ACC112 (cell line): ENCODE results near the gene RANBP10.
A peak's percentile ranks its signal among the peaks of the same experiment; 100 is the strongest.

ENCODE experiments used
- H2AFZ ChIP-seq: fragments of 200-600 bp; sonication (generic); one replicate; pipeline ENCODE4 v1.6.0; 2017; ENCODE audit warnings: antibody characterized with exemption, low read length; ENCODE audit not compliant: unreplicated experiment
- H3K27ac ChIP-seq: fragments of 200-600 bp; sonication (generic); 2 replicates; pipeline ENCODE4 v1.5.1; 2014; ENCODE audit warnings: low read depth, mild to moderate bottlenecking, antibody characterized with exemption, low read length, moderate library complexity
- H3K27me3 ChIP-seq: fragments of 200-600 bp; sonication (generic); 2 replicates; pipeline ENCODE4 v1.6.1; 2014; ENCODE audit warnings: mild to moderate bottlenecking, antibody characterized with exemption, low read length, moderate library complexity, mixed read lengths; ENCODE audit not compliant: insufficient read depth
- H3K36me3 ChIP-seq: fragments of 200-600 bp; sonication (generic); 2 replicates; pipeline ENCODE4 v1.6.1; 2016; ENCODE audit warnings: mild to moderate bottlenecking, antibody characterized with exemption, low read length, moderate library complexity, mixed read lengths; ENCODE audit not compliant: insufficient read depth
- H3K4me1 ChIP-seq: fragments of 200-600 bp; sonication (generic); one replicate; pipeline ENCODE4 v1.6.1; 2016; ENCODE audit warnings: low read length, mixed read lengths; ENCODE audit not compliant: insufficient read depth, unreplicated experiment, control insufficient read depth
- H3K4me3 ChIP-seq: fragments of 200-600 bp; sonication (generic); 2 replicates; pipeline ENCODE4 v1.5.1; 2014; ENCODE audit warnings: mild to moderate bottlenecking, low read depth, low read length
- H3K79me2 ChIP-seq: fragments of 200-600 bp; sonication (generic); one replicate; pipeline ENCODE4 v1.6.0; 2016; ENCODE audit warnings: low read length; ENCODE audit not compliant: control insufficient read depth, unreplicated experiment, insufficient read depth

The RANBP10 gene

DNA sequence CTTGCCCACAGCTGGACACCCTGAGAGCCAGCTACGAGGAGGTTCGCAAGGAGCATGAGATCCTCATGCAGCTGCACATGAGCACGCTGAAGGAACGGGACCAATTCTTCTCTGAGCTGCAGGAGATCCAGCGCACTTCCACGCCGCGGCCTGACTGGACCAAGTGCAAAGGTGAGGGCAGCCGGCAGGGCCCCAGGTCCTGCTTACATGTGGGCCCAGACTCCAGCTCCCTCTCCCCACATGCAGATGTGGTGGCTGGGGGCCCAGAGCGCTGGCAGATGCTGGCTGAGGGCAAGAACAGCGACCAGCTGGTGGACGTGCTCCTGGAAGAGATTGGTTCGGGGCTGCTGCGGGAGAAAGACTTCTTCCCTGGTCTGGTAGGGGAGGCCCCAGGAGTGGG lies 19.5 kb upstream of the RANBP10 start:
- Histone ChIP-seq H3K27me3 (no peaks in the 10 kb centered on the region), H3K4me3 (no peak overlapping the region), H3K79me2 (no peaks in the 10 kb centered on the region), H2AFZ (no peak overlapping the region), H3K27ac (no peak overlapping the region), H3K36me3 (no peaks in the 10 kb centered on the region), H3K4me1 (no peaks in the 10 kb centered on the region)

DNA sequence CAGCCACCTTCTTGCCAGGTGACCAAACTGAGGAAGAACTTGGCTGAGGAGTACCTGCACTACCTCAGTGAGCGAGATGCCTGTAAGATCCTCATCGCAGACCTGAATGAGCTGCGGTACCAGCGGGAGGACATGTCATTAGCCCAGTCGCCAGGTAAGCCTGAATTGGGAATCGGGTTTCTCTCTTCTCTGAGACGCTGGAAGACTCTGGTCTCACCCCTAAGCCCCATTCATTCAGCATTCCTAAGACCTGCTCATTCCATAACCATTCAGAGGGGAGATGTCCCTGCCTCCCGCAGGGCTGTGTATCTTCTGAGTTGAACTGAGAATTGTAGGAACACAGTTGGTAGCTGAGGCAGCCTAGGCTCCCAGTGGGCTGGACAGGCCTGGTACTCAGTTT lies 18.8 kb upstream of the RANBP10 start:
- no peak overlapping the region for H3K4me3 ChIP-seq
- no peaks in the 10 kb centered on the region for H3K79me2 ChIP-seq
- H3K27me3 ChIP-seq, result no peaks in the 10 kb centered on the region
- H3K36me3 ChIP-seq, result no peaks in the 10 kb centered on the region
- H3K27ac ChIP-seq, result no peak overlapping the region
- H3K4me1 ChIP-seq, result no peaks in the 10 kb centered on the region
- no peak overlapping the region for H2AFZ ChIP-seq

DNA sequence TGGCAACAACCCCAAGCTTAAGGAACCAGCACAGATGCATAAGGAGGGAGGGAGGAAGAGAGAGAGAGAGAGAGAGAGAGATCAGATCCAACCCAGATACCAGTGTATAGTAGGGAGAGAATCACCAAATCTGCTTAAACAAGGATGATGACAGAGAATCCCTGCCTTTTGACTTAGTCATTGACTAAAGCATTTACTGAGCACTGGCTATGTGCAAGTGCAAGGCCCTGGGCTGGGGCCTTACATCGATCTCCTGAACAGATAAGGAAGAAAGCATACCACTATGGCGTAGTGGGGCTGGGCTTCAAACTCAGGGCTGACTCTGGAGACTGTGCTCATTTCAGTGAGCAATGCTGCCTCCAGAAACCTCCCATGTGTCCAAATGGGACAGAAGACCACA lies 16.2 kb upstream of the RANBP10 start:
- Histone ChIP-seq H3K36me3 (no peaks in the 10 kb centered on the region), H3K4me1 (no peaks in the 10 kb centered on the region), H3K79me2 (no peaks in the 10 kb centered on the region), H2AFZ (no peak overlapping the region), H3K27ac (no peak overlapping the region), H3K4me3 (no peak overlapping the region), H3K27me3 (no peaks in the 10 kb centered on the region)

DNA sequence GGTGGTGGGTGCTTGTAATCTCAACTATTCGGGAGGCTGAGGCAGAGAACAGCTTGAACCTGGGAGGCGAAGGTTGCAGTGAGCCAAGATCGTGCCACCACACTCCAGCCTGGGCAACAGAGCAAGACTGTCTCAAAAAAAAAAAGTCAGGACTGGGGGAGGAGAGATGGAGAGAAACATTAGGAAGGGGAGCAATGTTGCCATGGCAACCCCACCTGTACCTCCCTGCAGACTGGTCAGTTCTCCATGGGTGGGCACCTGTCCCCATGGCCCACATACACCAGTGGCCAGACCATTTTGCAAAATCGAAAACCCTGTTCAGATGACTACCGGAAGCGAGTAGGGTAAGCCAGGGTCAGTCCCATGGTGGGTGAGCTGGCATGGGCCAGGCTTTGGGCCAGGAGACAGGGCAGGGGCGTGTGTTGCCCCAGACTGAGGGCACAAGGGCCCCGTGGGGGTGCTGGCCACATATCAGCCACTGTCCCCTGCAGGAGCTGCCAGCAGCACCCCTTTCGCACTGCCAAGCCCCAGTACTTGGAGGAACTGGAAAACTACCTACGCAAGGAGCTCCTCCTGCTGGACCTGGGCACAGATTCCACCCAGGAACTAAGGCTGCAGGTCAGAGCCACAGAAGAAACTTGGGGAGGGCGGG lies 14.4 kb upstream of the RANBP10 start:
- no peaks in the 10 kb centered on the region for H3K4me1 ChIP-seq
- no peak overlapping the region for H3K27ac ChIP-seq
- H3K36me3 ChIP-seq, result no peaks in the 10 kb centered on the region
- no peaks in the 10 kb centered on the region for H3K27me3 ChIP-seq
- H3K79me2 ChIP-seq, result no peaks in the 10 kb centered on the region
- no peak overlapping the region for H3K4me3 ChIP-seq
- no peak overlapping the region for H2AFZ ChIP-seq

DNA sequence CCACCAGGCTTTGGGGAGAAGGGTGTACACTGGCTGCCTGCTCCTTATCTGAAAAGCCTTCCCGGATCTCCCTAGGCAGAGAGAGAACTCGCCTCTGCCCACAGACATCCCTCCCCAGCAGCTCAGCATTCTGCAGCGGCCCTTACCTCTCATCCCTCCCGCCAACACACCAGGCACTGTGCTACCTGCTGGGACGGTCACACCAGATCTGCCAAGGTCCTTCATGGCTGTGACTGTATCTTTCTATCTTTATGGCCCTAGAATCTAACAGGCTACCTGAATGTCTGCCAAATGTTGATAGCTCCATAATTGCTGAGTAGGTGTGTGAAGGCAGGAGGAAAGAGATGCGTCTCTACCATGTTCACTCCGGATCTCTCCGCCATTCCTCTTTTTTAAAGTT lies 8.2 kb upstream of the RANBP10 start:
- no peaks in the 10 kb centered on the region for H3K4me1 ChIP-seq
- H3K27ac ChIP-seq, result no peak overlapping the region
- no peaks in the 10 kb centered on the region for H3K79me2 ChIP-seq
- no peaks in the 10 kb centered on the region for H3K36me3 ChIP-seq
- H3K4me3 ChIP-seq, result no peak overlapping the region
- no peak overlapping the region for H2AFZ ChIP-seq
- H3K27me3 ChIP-seq, result no peaks in the 10 kb centered on the region

DNA sequence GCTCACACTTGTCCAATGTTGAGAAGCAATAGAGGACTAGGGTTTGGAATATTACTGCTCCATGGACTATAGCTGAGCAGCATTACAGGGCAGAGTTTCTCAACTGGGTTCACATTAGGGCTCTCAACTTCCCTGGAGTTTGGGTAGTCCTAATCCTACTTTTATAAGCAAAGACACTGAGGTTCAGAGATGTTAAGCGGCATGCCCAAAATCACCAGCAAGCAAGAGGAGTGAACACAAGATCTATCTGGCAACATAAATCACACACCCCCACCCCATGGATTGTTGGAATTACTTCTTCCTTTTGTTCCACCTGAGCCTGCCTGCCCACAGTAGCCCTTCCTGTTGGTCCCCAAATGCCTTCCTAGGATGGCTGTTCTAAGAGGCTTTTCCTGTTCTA lies 5.5 kb upstream of the RANBP10 start:
- no peak overlapping the region for H2AFZ ChIP-seq
- no peak overlapping the region for H3K27ac ChIP-seq
- H3K79me2 ChIP-seq, result no peaks in the 10 kb centered on the region
- H3K27me3 ChIP-seq, result no peaks in the 10 kb centered on the region
- no peak overlapping the region for H3K4me3 ChIP-seq
- peaks cover 4% of the 10 kb centered on the region for H3K4me1 ChIP-seq
- H3K36me3 ChIP-seq, result no peaks in the 10 kb centered on the region

DNA sequence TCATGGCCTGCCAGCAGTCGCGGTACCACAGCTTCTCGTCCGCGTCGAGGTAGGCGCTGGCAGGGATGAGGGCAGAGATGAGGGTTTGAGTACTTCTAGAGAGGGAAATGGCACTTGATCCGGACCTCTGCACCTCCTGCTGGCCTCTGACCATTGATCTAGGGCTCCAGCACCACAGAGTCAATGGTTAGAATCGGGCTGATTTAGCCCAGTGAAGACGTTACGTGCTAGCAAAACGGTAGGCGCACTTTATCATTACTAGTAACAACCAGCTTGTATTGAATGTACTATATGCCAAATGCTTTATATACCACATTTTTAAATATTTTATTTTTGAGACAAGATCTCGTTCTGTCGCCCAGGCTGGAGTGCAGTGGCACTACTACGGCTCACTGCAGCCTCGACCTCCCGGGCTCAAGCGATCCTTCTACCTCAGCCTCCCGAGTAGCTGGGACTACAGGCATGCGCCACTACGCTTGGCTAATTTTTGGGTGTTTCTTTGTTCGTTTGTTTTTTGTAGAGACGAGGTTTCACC lies 855 bp upstream of the RANBP10 start:
- Histone ChIP-seq H3K27me3 (no peaks in the 10 kb centered on the region), H3K36me3 (peaks cover 8% of the 10 kb centered on the region), H2AFZ (peak overlapping the region; percentile 67), H3K4me3 (peak overlapping the region; percentile 95), H3K79me2 (peaks cover 20% of the 10 kb centered on the region), H3K4me1 (peaks cover 10% of the 10 kb centered on the region), H3K27ac (no peak overlapping the region)

DNA sequence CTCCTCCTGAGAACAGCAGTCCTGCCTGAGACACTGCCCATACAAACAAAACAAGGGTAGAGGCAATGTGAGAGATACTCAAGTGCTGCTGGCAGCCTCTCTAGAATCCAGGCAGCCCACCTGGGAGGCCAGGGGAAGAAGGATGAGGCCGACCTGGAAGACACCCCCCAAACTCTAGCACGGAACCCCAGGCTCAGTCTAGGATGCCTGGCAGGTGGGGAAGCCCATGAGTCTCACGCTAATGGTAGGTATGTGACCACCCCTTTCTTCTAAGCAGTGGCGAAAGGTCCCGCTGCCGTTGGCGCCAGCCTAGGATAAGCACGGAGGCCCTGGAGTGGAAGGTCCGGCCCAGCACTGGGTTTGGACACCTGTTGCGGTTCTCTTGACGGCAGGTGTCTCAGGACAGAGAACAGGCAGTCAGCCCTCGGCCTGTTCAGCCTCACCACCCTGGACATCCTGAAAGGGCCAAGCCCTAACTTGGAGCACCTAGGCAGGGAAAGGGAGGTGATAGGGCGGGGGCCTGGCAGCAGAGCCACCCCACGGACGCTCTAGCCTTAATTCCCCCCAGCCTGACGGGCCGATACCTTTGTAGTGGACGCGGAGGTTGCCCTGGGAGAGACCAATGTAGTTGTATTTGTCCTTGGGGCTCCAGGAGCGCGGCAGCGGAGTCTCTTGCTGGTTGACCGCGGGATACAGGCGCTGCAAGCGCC lies 487 bp downstream of the RANBP10 start:
- Histone ChIP-seq H2AFZ (peak overlapping the region; percentile 82), H3K27ac (no peak overlapping the region), H3K79me2 (peaks cover 24% of the 10 kb centered on the region), H3K4me3 (peak overlapping the region; percentile 95), H3K36me3 (peaks cover 8% of the 10 kb centered on the region), H3K27me3 (no peaks in the 10 kb centered on the region), H3K4me1 (peaks cover 10% of the 10 kb centered on the region)

DNA sequence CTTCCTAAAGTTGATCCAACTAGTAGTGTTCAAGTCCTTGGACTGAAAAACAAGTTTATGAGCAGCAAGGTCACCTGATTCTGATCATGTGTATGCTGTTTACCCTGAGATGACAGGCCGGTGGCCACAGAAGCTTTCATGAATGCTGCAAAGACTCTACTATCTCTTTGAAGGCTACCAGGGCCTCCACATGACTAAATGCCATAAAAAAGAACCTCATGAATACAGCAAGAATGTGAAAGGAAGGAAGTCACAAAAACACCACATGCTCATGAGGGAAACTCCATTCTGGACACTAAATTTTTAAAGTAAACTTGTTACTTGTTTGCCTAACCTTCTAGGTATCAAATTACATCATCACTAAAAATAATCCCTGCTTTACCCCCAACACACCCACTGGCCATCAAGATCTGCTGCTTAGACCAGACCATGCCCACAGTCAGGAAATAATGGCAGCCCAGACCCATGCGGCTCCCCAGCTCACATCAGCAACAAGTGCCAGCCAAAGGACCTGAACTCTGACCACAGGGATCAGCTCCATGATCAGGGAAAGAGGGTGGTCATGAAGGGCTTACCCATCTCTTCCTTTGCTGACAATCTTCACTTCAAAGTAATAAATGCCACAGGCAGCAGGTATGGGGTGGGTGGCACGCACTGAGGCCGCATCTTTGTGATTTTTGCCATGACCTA lies 1.4 kb downstream of the RANBP10 start:
- Histone ChIP-seq H3K4me3 (peak overlapping the region; percentile 95), H3K4me1 (peaks cover 10% of the 10 kb centered on the region), H3K27ac (no peak overlapping the region), H3K36me3 (peaks cover 8% of the 10 kb centered on the region), H2AFZ (no peak overlapping the region), H3K79me2 (peaks cover 31% of the 10 kb centered on the region), H3K27me3 (no peaks in the 10 kb centered on the region)

DNA sequence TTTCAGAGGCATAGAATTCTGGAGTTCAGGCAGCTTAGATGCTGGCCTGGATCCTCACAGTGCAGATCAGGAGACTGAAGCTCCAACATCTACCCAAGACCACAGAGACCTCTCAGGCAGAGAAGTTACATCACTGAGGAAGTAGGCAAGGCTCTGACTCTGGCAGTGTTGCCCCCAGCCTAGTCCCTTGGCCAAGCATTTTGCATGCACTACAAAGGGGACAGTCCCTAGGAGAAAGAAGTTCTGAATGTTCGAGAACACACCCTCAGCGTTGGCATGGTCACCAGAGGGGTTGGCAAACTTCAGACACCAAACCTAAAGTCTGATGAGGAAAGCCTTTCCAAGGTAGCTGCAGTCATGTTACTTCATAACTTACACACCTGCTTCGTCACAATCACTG lies 2.5 kb downstream of the RANBP10 start:
- H3K36me3 ChIP-seq, result peaks cover 8% of the 10 kb centered on the region
- H3K27me3 ChIP-seq, result no peaks in the 10 kb centered on the region
- no peak overlapping the region for H3K27ac ChIP-seq
- H2AFZ ChIP-seq, result no peak overlapping the region
- H3K4me1 ChIP-seq, result peaks cover 10% of the 10 kb centered on the region
- H3K79me2 ChIP-seq, result peaks cover 31% of the 10 kb centered on the region
- H3K4me3 ChIP-seq, result no peak overlapping the region
